GM10248 (cell line): ENCODE results near the gene SLC1A2.

ENCODE experiments used
- CTCF ChIA-PET: fragments of 300-600 bp; sonication (Branson Sonifier 250); formaldehyde crosslinking; extraction: SDS; loops from one replicate; lab custom pipeline; 2021; ENCODE audit warnings: antibody characterized with exemption; lab: Yijun Ruan, JAX
- POLR2A ChIA-PET: fragments of 350-650 bp; sonication (Branson Sonifier 250); formaldehyde crosslinking; extraction: SDS; loops from one replicate; lab custom pipeline; 2020; ENCODE audit warnings: antibody characterized with exemption; lab: Yijun Ruan, JAX
- DNase-seq: peaks from one replicate; pipeline ENCODE4 v3.0.0; 2012; ENCODE audit errors: extremely low spot score
- TF ChIP-seq, protein P1 (sequence below): IDR thresholded peaks from 2 replicates; pipeline ENCODE4 v1.5.1; 2012; ENCODE audit warnings: mild to moderate bottlenecking, low read depth; ENCODE audit errors: extremely low read depth, missing control alignments, control extremely low read depth

SLC1A2 gene

DNA sequence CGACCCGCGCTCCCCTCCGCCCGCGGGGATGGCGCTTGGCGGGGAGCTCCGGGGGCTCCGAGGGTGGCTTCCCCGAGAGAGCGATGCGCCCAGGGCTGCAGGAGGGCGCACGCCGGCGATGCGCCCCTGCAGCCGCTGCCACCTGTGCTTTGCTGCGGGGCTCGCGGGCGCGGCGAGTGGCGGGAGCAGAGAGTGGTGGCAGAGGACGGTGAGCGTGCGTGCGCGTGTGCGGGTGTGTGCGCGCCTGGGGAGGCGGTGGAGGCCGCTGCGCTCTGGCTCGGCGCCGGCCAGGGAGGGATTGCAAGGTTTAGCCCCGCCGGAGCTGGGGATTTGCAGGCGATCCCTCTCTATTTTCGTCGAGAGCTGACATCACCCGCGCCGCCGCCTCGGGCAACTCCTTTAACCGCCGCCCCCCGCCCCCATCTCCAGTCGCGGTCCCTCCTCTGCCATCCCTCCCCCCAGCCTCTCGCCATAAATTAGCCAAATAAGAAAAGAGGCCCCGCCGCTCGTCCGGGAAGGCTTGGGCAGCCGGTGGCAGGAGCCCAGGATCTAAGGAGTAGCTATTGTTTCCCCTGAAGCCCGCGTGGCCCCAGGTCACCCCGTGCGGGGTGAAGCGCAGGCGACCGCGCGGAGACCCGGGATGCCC lies at the start of gene SLC1A2:
SLC1A2 (minus strand) TSS at position 375 of the 646 bp plus-strand sequence. CDS start 592 bp downstream, outside the sequence.
- TF ChIP-seq, protein P1, sequence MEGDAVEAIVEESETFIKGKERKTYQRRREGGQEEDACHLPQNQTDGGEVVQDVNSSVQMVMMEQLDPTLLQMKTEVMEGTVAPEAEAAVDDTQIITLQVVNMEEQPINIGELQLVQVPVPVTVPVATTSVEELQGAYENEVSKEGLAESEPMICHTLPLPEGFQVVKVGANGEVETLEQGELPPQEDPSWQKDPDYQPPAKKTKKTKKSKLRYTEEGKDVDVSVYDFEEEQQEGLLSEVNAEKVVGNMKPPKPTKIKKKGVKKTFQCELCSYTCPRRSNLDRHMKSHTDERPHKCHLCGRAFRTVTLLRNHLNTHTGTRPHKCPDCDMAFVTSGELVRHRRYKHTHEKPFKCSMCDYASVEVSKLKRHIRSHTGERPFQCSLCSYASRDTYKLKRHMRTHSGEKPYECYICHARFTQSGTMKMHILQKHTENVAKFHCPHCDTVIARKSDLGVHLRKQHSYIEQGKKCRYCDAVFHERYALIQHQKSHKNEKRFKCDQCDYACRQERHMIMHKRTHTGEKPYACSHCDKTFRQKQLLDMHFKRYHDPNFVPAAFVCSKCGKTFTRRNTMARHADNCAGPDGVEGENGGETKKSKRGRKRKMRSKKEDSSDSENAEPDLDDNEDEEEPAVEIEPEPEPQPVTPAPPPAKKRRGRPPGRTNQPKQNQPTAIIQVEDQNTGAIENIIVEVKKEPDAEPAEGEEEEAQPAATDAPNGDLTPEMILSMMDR, result no peak
- no peak for DNase-seq
- ChIA-PET CTCF (no interaction called here), POLR2A (no interaction called here)

GRCh38 chr11:35466058-35466457 lies 46.7 kb upstream of the SLC1A2 start:
- CTCF ChIA-PET, result interaction anchor here (0.7 kb wide), 1 partner anchor 9 kb away, joined by 3 read pairs; no protein-coding TSS in a partner anchor
- TF ChIP-seq, protein P1, result no peak
- POLR2A ChIA-PET, result no interaction called here
- no peak for DNase-seq

- ChIA-PET CTCF (interaction anchor here (1.9 kb wide), 1 partner anchor 9 kb away, joined by 5 read pairs; no protein-coding TSS in a partner anchor), POLR2A (no interaction called here)
- DNase-seq, result no peak
- TF ChIP-seq, protein P1, result no peak
Measured at GRCh38 chr11:35464308-35464707, 45.0 kb upstream of the SLC1A2 start.

GRCh38 chr11:35463331-35463751 lies 44.0 kb upstream of the SLC1A2 start:
- DNase-seq, result no peak
- TF ChIP-seq, protein P1, result no peak
- CTCF ChIA-PET, result interaction anchor here (1.9 kb wide), 1 partner anchor 10 kb away, joined by 5 read pairs; no protein-coding TSS in a partner anchor
- POLR2A ChIA-PET, result no interaction called here

DNA sequence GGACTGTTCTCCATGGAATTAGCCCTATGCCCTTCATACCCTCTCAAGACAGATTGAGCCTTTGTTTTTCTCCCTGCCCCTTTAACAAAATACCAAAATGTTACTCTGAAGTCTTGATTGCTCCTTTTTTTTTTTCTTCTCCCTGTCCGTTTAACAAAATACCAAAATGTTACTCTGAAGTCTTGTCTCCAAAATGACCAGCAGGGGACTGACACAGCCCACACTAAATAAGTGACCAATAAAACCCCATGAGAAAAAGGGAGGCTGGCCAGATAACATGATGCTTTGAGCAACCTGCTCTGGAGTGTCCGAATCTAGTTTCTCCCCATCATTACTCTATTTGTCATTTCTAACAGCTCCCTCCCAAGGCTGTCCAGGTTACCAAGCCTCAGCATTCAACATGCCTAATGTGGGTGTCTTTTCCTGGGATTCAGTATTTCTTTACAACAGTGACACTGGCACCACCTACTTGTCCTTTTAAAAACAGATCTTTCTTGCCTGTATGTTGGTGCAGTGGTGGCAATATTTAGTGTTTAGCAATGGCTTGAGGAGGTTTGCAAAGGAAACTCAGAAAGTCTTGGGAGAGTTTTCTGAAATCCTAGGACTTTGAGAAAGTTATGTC lies 42.7 kb upstream of the SLC1A2 start:
- POLR2A ChIA-PET, result no interaction called here
- DNase-seq, result no peak
- TF ChIP-seq, protein P1, result no peak
- CTCF ChIA-PET, result no interaction called here

- DNase-seq, result no peak
- ChIA-PET CTCF (no interaction called here), POLR2A (no interaction called here)
- TF ChIP-seq, protein P1, result no peak
Measured at GRCh38 chr11:35459489-35459888, 40.1 kb upstream of the SLC1A2 start.
